Neural cell (in vitro differentiated cells): ENCODE data around the gene ZRANB1. TPM values are rescaled to one million over a fixed set of nuclear protein-coding genes. Genes with fewer than 3 reads are reported as not detected.

Source experiments
- H2AFZ ChIP-seq: fragments of 200-600, 300-800 bp; sonication (generic), shearing (Covaris generic); 2 replicates; pipeline ENCODE4 v1.6.0; 2014; ENCODE audit warnings: low read depth, mild to moderate bottlenecking, antibody characterized with exemption, low read length, moderate library complexity
- H3F3A ChIP-seq: fragments of 200-600 bp; shearing (Covaris generic); 2 replicates; pipeline ENCODE4 v1.6.1; 2016; ENCODE audit warnings: mild to moderate bottlenecking, moderate library complexity, mixed read lengths, antibody characterized with exemption, low read length; ENCODE audit not compliant: insufficient read depth, poor library complexity, severe bottlenecking
- H3K27ac ChIP-seq: fragments of 200-600, 300-800 bp; sonication (generic), shearing (Covaris generic); 2 replicates; pipeline ENCODE4 v1.5.1; 2014; ENCODE audit warnings: mild to moderate bottlenecking, low read length, moderate library complexity
- H3K27me3 ChIP-seq: fragments of 300-800, 200-600 bp; sonication (generic), shearing (Covaris generic); 2 replicates; pipeline ENCODE4 v1.6.0; 2014; ENCODE audit warnings: mild to moderate bottlenecking, low read depth, low read length, moderate library complexity; ENCODE audit not compliant: insufficient read depth
- H3K36me3 ChIP-seq: fragments of 300-800, 200-600 bp; sonication (generic), shearing (Covaris generic); 2 replicates; pipeline ENCODE4 v1.5.1; 2014; ENCODE audit warnings: mild to moderate bottlenecking, antibody characterized with exemption, low read length, moderate library complexity; ENCODE audit not compliant: insufficient read depth
- H3K4me2 ChIP-seq: fragments of 300-800, 200-600 bp; sonication (generic), shearing (Covaris generic); 2 replicates; pipeline ENCODE4 v1.6.0; 2014; ENCODE audit warnings: mild to moderate bottlenecking, low read length
- H3K4me3 ChIP-seq: fragments of 300-800, 200-600 bp; sonication (generic), shearing (Covaris generic); 2 replicates; pipeline ENCODE4 v1.5.1; 2014; ENCODE audit warnings: mild to moderate bottlenecking, low read length, moderate library complexity
- H3K79me2 ChIP-seq: fragments of 200-600 bp; shearing (Covaris generic); replicated peaks from 2 replicates; pipeline ENCODE4 v1.6.0; 2014; ENCODE audit warnings: mild to moderate bottlenecking, low read length, moderate library complexity; ENCODE audit not compliant: insufficient read depth
- H3K9ac ChIP-seq: fragments of 300-800, 200-600 bp; sonication (generic), shearing (Covaris generic); 2 replicates; pipeline ENCODE4 v1.6.1; 2016; ENCODE audit warnings: mild to moderate bottlenecking, low read length, mixed read lengths
- H3K9me2 ChIP-seq: fragments of 200-600 bp; shearing (Covaris generic); 2 replicates; pipeline ENCODE4 v1.6.1; 2016; ENCODE audit warnings: mild to moderate bottlenecking, low read length, mixed read lengths; ENCODE audit not compliant: insufficient read depth
- H3K9me3 ChIP-seq: fragments of 200-600, 300-800 bp; sonication (generic), shearing (Covaris generic); 2 replicates; pipeline ENCODE4 v1.6.1; 2016; ENCODE audit warnings: mild to moderate bottlenecking, mixed run types, low read length, moderate library complexity, mixed read lengths
- H4K20me1 ChIP-seq: fragments of 200-600 bp; shearing (Covaris generic); 2 replicates; pipeline ENCODE4 v1.6.1; 2016; ENCODE audit warnings: mild to moderate bottlenecking, mixed run types; ENCODE audit not compliant: insufficient read depth
- CTCF ChIP-seq: fragments of 450-650 bp; IDR thresholded peaks from 2 replicates; pipeline ENCODE4 v1.5.1; 2014; ENCODE audit warnings: antibody characterized with exemption, mild to moderate bottlenecking, moderate library complexity; ENCODE audit not compliant: poor library complexity, severe bottlenecking
- EP300 ChIP-seq: fragments of 450-650 bp; conservative IDR thresholded peaks from 2 replicates; pipeline ENCODE4 v1.6.1; 2014; ENCODE audit warnings: antibody characterized with exemption, mild to moderate bottlenecking, moderate library complexity; ENCODE audit not compliant: poor library complexity, severe bottlenecking
- EZH2 ChIP-seq: fragments of 200-600, 300-800 bp; shearing (Covaris generic), sonication (generic); IDR thresholded peaks from 2 replicates; pipeline ENCODE4 v1.6.1; 2014; ENCODE audit warnings: antibody characterized with exemption, low read length, borderline replicate concordance, mild to moderate bottlenecking; ENCODE audit not compliant: insufficient read depth, poor library complexity, severe bottlenecking
- MXI1 ChIP-seq: fragments of 450-650 bp; conservative IDR thresholded peaks from 2 replicates; pipeline ENCODE4 v1.6.1; 2014; ENCODE audit warnings: antibody characterized with exemption, mild to moderate bottlenecking; ENCODE audit not compliant: poor library complexity, severe bottlenecking
- POLR2AphosphoS5 ChIP-seq: IDR thresholded peaks from 2 replicates; pipeline ENCODE4 v1.6.1; 2012
- RAD21 ChIP-seq: fragments of 450-650 bp; conservative IDR thresholded peaks from 2 replicates; pipeline ENCODE4 v1.6.1; 2014; ENCODE audit warnings: antibody characterized with exemption, mild to moderate bottlenecking, moderate library complexity
- REST ChIP-seq: IDR thresholded peaks from 2 replicates; pipeline ENCODE4 v1.6.1; 2012; ENCODE audit warnings: borderline replicate concordance
- SMC3 ChIP-seq: fragments of 450-650 bp; conservative IDR thresholded peaks from 2 replicates; pipeline ENCODE4 v1.6.1; 2014; ENCODE audit warnings: antibody characterized with exemption, mild to moderate bottlenecking, moderate library complexity; ENCODE audit not compliant: poor library complexity
- TAF1 ChIP-seq: IDR thresholded peaks from 2 replicates; pipeline ENCODE4 v1.6.1; 2012; ENCODE audit warnings: low read depth
- polyA plus RNA-seq: library from polyadenylated mRNA; depleted of rRNA; stranded (reverse); fragments of >200 nt; gene quantifications from 2 replicates; pipeline ENCODE4 v1.2.3, GENCODE V29; 2014

The ZRANB1 gene
- polyA plus RNA-seq, 1 donor from 2014 or later: 47.7 TPM

DNA sequence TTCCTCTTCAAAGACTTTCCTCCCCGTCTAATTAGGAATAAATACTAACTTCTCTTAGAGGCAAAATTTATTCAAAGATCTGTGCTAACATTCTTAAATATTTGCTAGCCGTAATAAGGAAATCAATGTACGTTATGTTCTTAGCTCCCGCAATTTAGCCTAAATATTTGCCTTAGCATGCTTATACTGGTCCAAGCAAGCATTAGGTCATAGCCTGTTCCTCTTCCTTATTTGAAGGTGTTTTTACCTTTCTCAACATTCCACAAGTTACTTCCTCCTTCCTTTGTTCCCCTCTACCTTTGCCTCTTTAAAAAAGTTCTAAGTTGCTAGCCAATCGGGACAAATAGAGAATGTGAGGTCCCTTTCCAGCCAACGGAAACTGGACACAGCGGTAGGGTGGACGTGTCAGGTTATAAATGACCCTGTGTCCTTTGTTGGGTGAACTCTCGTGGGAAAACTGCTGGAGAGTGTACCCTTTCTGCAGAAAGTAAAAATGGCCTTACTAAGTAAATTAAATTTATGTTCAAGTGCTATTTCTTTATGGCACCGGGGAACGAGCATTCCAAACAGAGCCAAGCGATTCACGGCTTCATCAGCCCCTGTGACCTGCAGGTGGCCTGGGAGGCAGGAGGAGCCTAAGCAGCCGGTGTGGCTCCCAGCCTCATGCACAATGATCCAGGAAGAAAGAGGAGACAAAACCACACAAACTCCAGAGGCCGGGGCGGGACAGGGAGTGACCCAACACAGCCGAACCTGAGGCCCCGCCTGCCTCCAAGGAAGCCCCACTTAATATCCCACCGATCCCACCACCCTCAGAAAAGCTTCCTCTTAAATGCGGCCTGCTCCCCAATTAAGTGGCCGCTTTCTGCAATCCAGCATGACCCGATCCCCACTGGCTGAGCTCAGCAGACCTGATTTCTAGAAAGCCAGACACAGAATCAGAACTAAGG is 67.0 kb downstream of the ZRANB1 start:
- no peak overlapping the region for H3K4me3 ChIP-seq
- no peaks in the 10 kb centered on the region for H4K20me1 ChIP-seq
- H3K9ac ChIP-seq: no peak overlapping the region
- H3K9me3 ChIP-seq: no peaks in the 10 kb centered on the region
- no peaks in the 10 kb centered on the region for H3K36me3 ChIP-seq
- no peak for TF ChIP-seq POLR2AphosphoS5
- no peak for TF ChIP-seq TAF1
- TF ChIP-seq MXI1: no peak
- no peak for TF ChIP-seq REST
- TF ChIP-seq RAD21: no peak
- no peak for TF ChIP-seq SMC3
- H3K9me2 ChIP-seq: no peaks in the 10 kb centered on the region
- H3F3A ChIP-seq: no peaks in the 10 kb centered on the region
- H3K27me3 ChIP-seq: no peaks in the 10 kb centered on the region
- H3K4me2 ChIP-seq: no peak overlapping the region
- H3K79me2 ChIP-seq: peaks cover 16% of the 10 kb centered on the region
- no peak overlapping the region for H3K27ac ChIP-seq
- H2AFZ ChIP-seq: no peak overlapping the region

GRCh38 chr10:125009661-125010161 is 67.8 kb downstream of the ZRANB1 start:
- TF ChIP-seq MXI1 (no peak), TAF1 (no peak), POLR2AphosphoS5 (no peak), REST (no peak), RAD21 (no peak), EP300 (no peak), SMC3 (no peak), EZH2 (no peak), CTCF (no peak)
- no peak overlapping the region for H3K9ac ChIP-seq
- peaks cover 10% of the 10 kb centered on the region for H3K79me2 ChIP-seq

More at GRCh38 chr10:125009661-125010161, 67.8 kb downstream of the ZRANB1 start:
- H3K9me3 ChIP-seq: no peaks in the 10 kb centered on the region
- no peaks in the 10 kb centered on the region for H4K20me1 ChIP-seq
- H2AFZ ChIP-seq: no peak overlapping the region
- H3K9me2 ChIP-seq: no peaks in the 10 kb centered on the region
- no peak overlapping the region for H3K4me3 ChIP-seq
- H3K4me2 ChIP-seq: no peak overlapping the region
- no peak overlapping the region for H3K27ac ChIP-seq
- no peaks in the 10 kb centered on the region for H3F3A ChIP-seq
- H3K36me3 ChIP-seq: no peaks in the 10 kb centered on the region
- H3K27me3 ChIP-seq: no peaks in the 10 kb centered on the region
